NT2/D1 (cell line): ENCODE data around the gene SLIT3.

Experiments used
- SUZ12 ChIP-seq: IDR thresholded peaks from 2 replicates; pipeline ENCODE4 v1.6.1; 2011; ENCODE audit not compliant: insufficient read length, insufficient read depth; ENCODE audit errors: extremely low read depth
- YY1 ChIP-seq: IDR thresholded peaks from 2 replicates; pipeline ENCODE4 v1.6.1; 2011; ENCODE audit not compliant: insufficient read length, insufficient read depth
- ZNF274 ChIP-seq: IDR thresholded peaks from 2 replicates; pipeline ENCODE4 v1.6.1; 2011; ENCODE audit warnings: mild to moderate bottlenecking, low read depth, low read length

GRCh38 chr5:169020102-169020501 is 280.8 kb downstream of the SLIT3 start:
- TF ChIP-seq SUZ12 (no peak), ZNF274 (no peak), YY1 (no peak)
